H1 (cell line): ENCODE results near the gene SERPINB12. TPM values are rescaled to one million over a fixed set of nuclear protein-coding genes. Genes with fewer than 3 reads are reported as not detected.

Source experiments
- CTCF ChIA-PET: fragments of 300-600 bp; sonication (Branson Sonifier 250); formaldehyde crosslinking; loops from one replicate; lab custom pipeline; 2021; ENCODE audit not compliant: partially characterized antibody; lab: Charles Lee
- POLR2A ChIA-PET: fragments of 300-600 bp; sonication (Branson Sonifier 250); formaldehyde crosslinking; loops from one replicate; lab custom pipeline; 2021; ENCODE audit warnings: inconsistent platforms; ENCODE audit not compliant: partially characterized antibody; lab: Charles Lee
- DNase-seq, 2 experiments: peaks; one replicate each; pipeline versions ENCODE4 v3.0.0 to v3.0.0-alpha.2; 2010 to 2022; ENCODE audit warnings: low spot score in 2 of 2, low read depth in 1 of 2, mixed read lengths in 1 of 2
- FAIRE-seq: peaks from 2 replicates; lab custom pipeline; 2011; peaks lifted over from hg19 to GRCh38; lab: Jason Lieb, UNC
- H2AFZ ChIP-seq: 2 replicates; pipeline ENCODE4 v1.8.1; 2012; ENCODE audit warnings: low read length, inconsistent platforms
- H2AK5ac ChIP-seq: 2 replicates; pipeline ENCODE4 v1.6.1; 2013; ENCODE audit warnings: low read depth, low read length
- H2BK120ac ChIP-seq: replicated peaks from 2 replicates; pipeline ENCODE3; 2013; ENCODE audit warnings: low read depth, low read length, inconsistent platforms
- H2BK12ac ChIP-seq: 2 replicates; pipeline ENCODE4 v1.6.1; 2013; ENCODE audit warnings: low read depth, low read length
- H2BK15ac ChIP-seq: 2 replicates; pipeline ENCODE4 v1.6.1; 2013; ENCODE audit warnings: low read length
- H2BK20ac ChIP-seq: 2 replicates; pipeline ENCODE4 v1.6.1; 2013; ENCODE audit warnings: low read length
- H2BK5ac ChIP-seq: 2 replicates; pipeline ENCODE4 v1.6.1; 2013; ENCODE audit warnings: low read depth, low read length
- H3K14ac ChIP-seq: 2 replicates; pipeline ENCODE4 v1.6.1; 2013; ENCODE audit warnings: inconsistent platforms; ENCODE audit not compliant: insufficient read length
- H3K18ac ChIP-seq: 2 replicates; pipeline ENCODE4 v1.6.1; 2013; ENCODE audit warnings: low read length; ENCODE audit errors: extremely low read depth
- H3K23ac ChIP-seq: 2 replicates; pipeline ENCODE4 v1.6.1; 2013; ENCODE audit warnings: inconsistent platforms; ENCODE audit not compliant: insufficient read length
- H3K23me2 ChIP-seq: 2 replicates; pipeline ENCODE4 v1.6.1; 2013; ENCODE audit warnings: low read depth, low read length
- H3K27ac ChIP-seq: 2 replicates; pipeline ENCODE4 v1.6.1; 2011; ENCODE audit warnings: low read depth, low read length, inconsistent platforms
- H3K27me3 ChIP-seq, 4 experiments: replicated peaks in 1 of 4; 1 replicate in 1 of 4; 2 replicates in 3 of 4; pipeline versions ENCODE4 v1.6.1 to v1.8.1; 2011 to 2013; ENCODE audit warnings: low read length in 3 of 4, mild to moderate bottlenecking in 3 of 4, inconsistent platforms in 2 of 4, mixed read lengths in 2 of 4, moderate library complexity in 1 of 4; ENCODE audit not compliant: control insufficient read depth in 3 of 4, insufficient read depth in 3 of 4; ENCODE audit errors: extremely low read depth in 1 of 4
- H3K36me3 ChIP-seq, 4 experiments: 2 replicates each; pipeline versions ENCODE4 v1.6.1 to v1.8.1; 2011 to 2013; ENCODE audit warnings: mild to moderate bottlenecking in 4 of 4, low read length in 3 of 4, moderate library complexity in 2 of 4, control low read depth in 1 of 4, inconsistent platforms in 1 of 4; ENCODE audit not compliant: insufficient read depth in 4 of 4, control insufficient read depth in 2 of 4
- H3K4ac ChIP-seq: replicated peaks from 2 replicates; pipeline ENCODE3; 2013; ENCODE audit warnings: low read length, low read depth, mixed read lengths, inconsistent platforms; ENCODE audit not compliant: insufficient read length
- H3K4me1 ChIP-seq, 4 experiments: replicated peaks in 1 of 4; 1 replicate in 1 of 4; 2 replicates in 3 of 4; pipeline versions ENCODE4 v1.6.1 to v1.8.1; 2011 to 2013; ENCODE audit warnings: low read length in 3 of 4, inconsistent platforms in 2 of 4, mixed read lengths in 1 of 4; ENCODE audit not compliant: insufficient read depth in 4 of 4, control insufficient read depth in 3 of 4
- H3K4me2 ChIP-seq, 2 experiments: 2 replicates each; pipeline versions ENCODE4 v1.6.1 to v1.8.1; 2011 to 2013; ENCODE audit warnings: low read depth in 2 of 2, low read length in 2 of 2, control low read depth in 1 of 2, inconsistent platforms in 1 of 2, mild to moderate bottlenecking in 1 of 2; ENCODE audit not compliant: insufficient read depth in 1 of 2
- H3K4me3 ChIP-seq, 4 experiments: fragments of 200-600, 300-600 bp in 1 of 4; sonication (generic), shearing (Covaris generic), sonication (Bioruptor Twin) in 1 of 4; 2 replicates each; pipeline versions ENCODE4 v1.5.1 to v1.8.1; 2011 to 2016; ENCODE audit warnings: low read length in 4 of 4, low read depth in 3 of 4, control low read depth in 2 of 4, inconsistent platforms in 2 of 4, mild to moderate bottlenecking in 2 of 4, mixed read lengths in 1 of 4, moderate library complexity in 1 of 4; ENCODE audit not compliant: insufficient read depth in 2 of 4; ENCODE audit errors: extremely low read depth in 1 of 4
- H3K56ac ChIP-seq: replicated peaks from 2 replicates; pipeline ENCODE3; 2013; ENCODE audit warnings: low read depth, mild to moderate bottlenecking, mixed read lengths, low read length, inconsistent platforms; ENCODE audit not compliant: insufficient read length
- H3K79me1 ChIP-seq: 2 replicates; pipeline ENCODE4 v1.6.1; 2013; ENCODE audit warnings: low read depth, low read length, control low read depth
- H3K79me2 ChIP-seq, 2 experiments: 2 replicates each; pipeline versions ENCODE4 v1.6.1 to v1.8.1; 2012 to 2013; ENCODE audit warnings: low read length in 2 of 2, mild to moderate bottlenecking in 2 of 2, inconsistent platforms in 1 of 2; ENCODE audit not compliant: insufficient read depth in 2 of 2, control insufficient read depth in 1 of 2
- H3K9ac ChIP-seq, 4 experiments: replicated peaks in 1 of 4; 1 replicate in 1 of 4; 2 replicates in 3 of 4; pipeline versions ENCODE4 v1.6.1 to v1.8.1; 2011 to 2013; ENCODE audit warnings: low read depth in 3 of 4, low read length in 3 of 4, control low read depth in 2 of 4, mild to moderate bottlenecking in 2 of 4, moderate library complexity in 2 of 4, inconsistent platforms in 1 of 4; ENCODE audit errors: extremely low read depth in 1 of 4
- H3K9me3 ChIP-seq, 2 experiments: 2 replicates each; pipeline versions ENCODE4 v1.6.1 to v1.8.1; 2012 to 2013; ENCODE audit warnings: mild to moderate bottlenecking in 2 of 2, moderate library complexity in 2 of 2, control low read depth in 1 of 2, inconsistent platforms in 1 of 2, low read depth in 1 of 2, low read length in 1 of 2, mixed read lengths in 1 of 2; ENCODE audit not compliant: insufficient read depth in 2 of 2
- H4K20me1 ChIP-seq, 2 experiments: replicated peaks in 1 of 2; 2 replicates each; pipeline versions ENCODE3 to v1.8.1; 2011 to 2013; ENCODE audit warnings: inconsistent platforms in 2 of 2, low read length in 2 of 2, mild to moderate bottlenecking in 1 of 2; ENCODE audit not compliant: insufficient read depth in 2 of 2, control insufficient read depth in 1 of 2
- H4K5ac ChIP-seq: 2 replicates; pipeline ENCODE4 v1.6.1; 2013; ENCODE audit warnings: low read length, low read depth, mixed read lengths, inconsistent platforms; ENCODE audit not compliant: insufficient read length
- H4K8ac ChIP-seq: 2 replicates; pipeline ENCODE4 v1.8.0; 2013; ENCODE audit warnings: mild to moderate bottlenecking, moderate library complexity, low read length, inconsistent platforms; ENCODE audit not compliant: insufficient read depth; ENCODE audit errors: extremely low read depth
- H4K91ac ChIP-seq: replicated peaks from 2 replicates; pipeline ENCODE3; 2013; ENCODE audit warnings: low read length, mixed read lengths, inconsistent platforms; ENCODE audit not compliant: insufficient read length
- KDM4A ChIP-seq: IDR thresholded peaks from one replicate; pipeline ENCODE4 v1.7.1; 2012; ENCODE audit warnings: low read depth, mild to moderate bottlenecking, moderate library complexity, low read length, inconsistent platforms; ENCODE audit not compliant: severe bottlenecking
- MAFK ChIP-seq: IDR thresholded peaks from 2 replicates; pipeline ENCODE4 v1.6.1; 2012; ENCODE audit warnings: low read depth, mild to moderate bottlenecking, improper control_type of control experiment, low read length
- POLR2AphosphoS5 ChIP-seq: IDR thresholded peaks from 2 replicates; pipeline ENCODE4 v1.6.1; 2011; ENCODE audit warnings: low read depth, low read length
- SAP30 ChIP-seq: fragments of 300-600 bp; sonication (generic); IDR thresholded peaks from 2 replicates; pipeline ENCODE4 v1.7.1; 2012; ENCODE audit warnings: low read length, moderate library complexity, mild to moderate bottlenecking, inconsistent platforms; ENCODE audit not compliant: insufficient read depth, insufficient replicate concordance
- WGBS, 2 experiments: shearing (Covaris generic) in 1 of 2; methylation state at CpG; one replicate each; pipeline versions ENCODE4 v1.1.6 to v1.1.7; 2013 to 2015; ENCODE audit warnings: low lambda C conversion rate in 2 of 2, mixed read lengths in 2 of 2, inconsistent platforms in 1 of 2, low coverage in 1 of 2, missing lambda C conversion rate in 1 of 2; ENCODE audit not compliant: insufficient replicate concordance in 2 of 2, insufficient coverage in 1 of 2, insufficient read length in 1 of 2; ENCODE audit errors: extremely low coverage in 1 of 2, missing lambda C conversion rate in 1 of 2; 5-methylcytosine and 5-hydroxymethylcytosine counted together
- polyA plus RNA-seq, 7 experiments: library from polyadenylated mRNA; depleted of rRNA in 3 of 7; stranded (reverse) in 5 of 7; unstranded in 2 of 7; fragments of >200 nt in 5 of 7; fragments of 200-250 nt in 2 of 7; gene quantifications; 1 replicate in 5 of 7; 2 replicates in 1 of 7; 4 replicates in 1 of 7; pipeline versions ENCODE4 v1.2.1 to v1.2.3, GENCODE V29; 2011 to 2013; ENCODE audit warnings: missing spikeins in 2 of 7, mixed read lengths in 2 of 7
- total RNA-seq: library from RNA; stranded (reverse); fragmentation: NEBNext Ultra II Directional; extraction: Animal tissue kit (Norgen Biotek cat#: 25700); gene quantifications from 2 replicates; pipeline ENCODE4 v1.2.1, GENCODE V29; 2021

SERPINB12 gene
- total and polyA plus RNA-seq, 2 of the 8 experiments (the other 6 are each of a cell fraction or from before 2014, with no cell fraction given), result not detected

DNA sequence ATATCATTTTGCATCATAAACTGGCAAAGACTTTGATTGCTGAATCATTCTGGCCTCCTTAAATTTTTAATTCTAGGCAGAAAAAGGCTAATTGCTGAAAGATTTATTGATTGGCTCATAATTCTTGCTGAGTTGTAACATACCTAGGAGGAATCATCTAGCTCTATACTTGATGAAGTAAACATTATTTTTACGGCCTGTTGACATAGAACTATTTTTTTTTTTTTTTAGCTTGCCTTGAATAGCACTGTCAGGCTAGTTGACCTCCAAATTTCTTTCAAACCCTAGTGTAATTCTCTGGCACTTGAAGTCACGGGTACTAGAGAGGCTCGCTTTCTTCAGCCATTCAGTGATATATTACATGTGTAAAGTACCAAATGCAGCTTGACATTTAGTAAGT lies 2.8 kb downstream of the SERPINB12 start:
- no peaks in the 10 kb centered on the region for H3K23me2 ChIP-seq
- H3K56ac ChIP-seq, result no peak overlapping the region
- no peak overlapping the region for H4K8ac ChIP-seq
- no peak overlapping the region for H3K23ac ChIP-seq
- no peaks in the 10 kb centered on the region for H3K9me3 ChIP-seq
- no peaks in the 10 kb centered on the region for H4K20me1 ChIP-seq
- H3K4ac ChIP-seq, result no peak overlapping the region
- no peak overlapping the region for H3K4me2 ChIP-seq
- no peak overlapping the region for H3K14ac ChIP-seq
- H4K5ac ChIP-seq, result no peak overlapping the region
- H3K79me1 ChIP-seq, result no peaks in the 10 kb centered on the region
- H3K36me3 ChIP-seq, result no peaks in the 10 kb centered on the region
- H3K18ac ChIP-seq, result no peak overlapping the region
- WGBS, 2 experiments, result 82% methylated on average over 3 of the region's 3 CpGs; no CpG with 5 or more reads in 1 of the 2 experiments
- H2AK5ac ChIP-seq, result no peak overlapping the region
- no peak overlapping the region for H4K91ac ChIP-seq
- H2AFZ ChIP-seq, result no peak overlapping the region
- H2BK15ac ChIP-seq, result no peak overlapping the region
- no peak overlapping the region for H3K4me3 ChIP-seq
- CTCF ChIA-PET, result interaction anchor here (0.7 to 1.3 kb wide), 5 partner anchors 13 to 33 kb away, joined by 3 to 5 read pairs (median 4); no protein-coding TSS in a partner anchor
- no peaks in the 10 kb centered on the region; a peak in 1 of 7 replicates for H3K27me3 ChIP-seq
- H2BK12ac ChIP-seq, result no peak overlapping the region
- DNase-seq (no peak), FAIRE-seq (no peak)
- no peak overlapping the region for H2BK20ac ChIP-seq
- no peaks in the 10 kb centered on the region for H3K79me2 ChIP-seq
- H3K9ac ChIP-seq, result no peak overlapping the region
- POLR2A ChIA-PET, result no interaction called here
- peaks cover 0 to 3% (median 0%) of the 10 kb centered on the region in 4 experiments; a peak in 1 of 7 replicates for H3K4me1 ChIP-seq
- no peak overlapping the region for H3K27ac ChIP-seq
- no peak for TF ChIP-seq KDM4A
- TF ChIP-seq SAP30, result no peak
- no peak for TF ChIP-seq MAFK
- TF ChIP-seq POLR2AphosphoS5, result no peak
- TF ChIP-seq, all 59 proteins: peak for 0
- Histone ChIP-seq H2BK5ac (no peak overlapping the region), H2BK120ac (no peak overlapping the region)
